Measurements from ENCODE around the gene PTPRK. TPM values are rescaled to one million over a fixed set of nuclear protein-coding genes. Genes with fewer than 3 reads are reported as not detected.
"Not testable (repeated sequence)": the region's sequence is repeated elsewhere in the genome, so short reads cannot be mapped to it uniquely, and the experiment has no call there.

The PTPRK gene
- polyA plus RNA-seq, 1 experiment: 37.8 TPM

GRCh38 chr6:128443553-128443952 is 76.8 kb downstream of the PTPRK start:
- CTCF ChIA-PET: no interaction called here
- POLR2A ChIA-PET: no interaction called here
- Histone ChIP-seq H3K27me3 (ENCODE audit: control insufficient read depth, insufficient read depth, low read length) (no peaks in the 10 kb centered on the region), H3K9me3 (ENCODE audit: control insufficient read depth, insufficient read depth, low read length) (no peaks in the 10 kb centered on the region), H3K4me3 (ENCODE audit: low read depth, low read length) (no peak overlapping the region), H3K27ac (ENCODE audit: low read depth, low read length) (no peak overlapping the region)
- no peak for TF ChIP-seq CTCF (IDR thresholded peaks at IDR 0.05; ENCODE audit: low read depth, low read length)
- no peak for DNase-seq (ENCODE audit: low read depth, low spot score)

DNA sequence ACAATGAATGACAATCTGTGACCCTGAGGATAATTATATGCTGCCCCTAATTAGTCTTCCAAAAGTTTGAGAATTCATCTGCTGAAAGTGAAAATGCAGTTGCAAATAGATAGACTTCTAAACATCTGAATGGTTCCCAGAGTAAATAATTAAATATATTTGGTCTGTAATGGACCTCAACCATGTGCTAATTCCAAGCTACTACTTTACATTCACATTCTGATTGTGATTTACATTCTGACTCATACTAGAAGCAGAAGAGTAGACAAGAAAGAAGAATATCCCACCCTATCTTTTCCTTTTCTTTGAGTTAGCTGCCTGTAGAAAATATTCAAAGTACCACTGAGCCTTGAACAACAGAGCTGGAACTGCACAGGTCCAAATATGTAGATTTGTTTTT is 80.8 kb downstream of the PTPRK start:
- ChIA-PET CTCF (no interaction called here), POLR2A (no interaction called here)
- no peaks in the 10 kb centered on the region for H3K27me3 ChIP-seq (ENCODE audit: control insufficient read depth, insufficient read depth, low read length)
- TF ChIP-seq CTCF (IDR thresholded peaks at IDR 0.05; ENCODE audit: low read depth, low read length): no peak
- no peak overlapping the region for H3K4me3 ChIP-seq (ENCODE audit: low read depth, low read length)
- no peaks in the 10 kb centered on the region for H3K9me3 ChIP-seq (ENCODE audit: control insufficient read depth, insufficient read depth, low read length)
- no peak for DNase-seq (ENCODE audit: low read depth, low spot score)
- H3K27ac ChIP-seq (ENCODE audit: low read depth, low read length): no peak overlapping the region

DNA sequence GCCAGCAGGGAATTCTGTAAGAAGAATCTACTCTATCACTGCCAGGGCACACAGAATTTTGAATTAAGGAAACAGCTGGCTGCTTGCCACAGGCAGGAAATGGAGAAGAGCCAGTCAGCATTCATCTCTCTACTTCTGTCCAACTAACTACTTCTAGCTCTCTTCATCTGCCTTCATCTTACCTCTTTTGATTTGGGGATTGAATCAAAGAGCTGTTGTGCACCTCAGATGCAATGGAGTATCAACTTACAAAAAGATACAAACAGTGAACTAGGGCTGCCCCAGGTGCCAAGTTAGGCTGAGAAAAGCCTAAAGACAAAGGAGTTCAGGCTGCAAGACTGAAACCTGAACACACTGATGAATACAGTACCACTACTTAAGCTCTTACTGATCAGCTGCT is 82.0 kb downstream of the PTPRK start:
- TF ChIP-seq CTCF (IDR thresholded peaks at IDR 0.05; ENCODE audit: low read depth, low read length): no peak
- CTCF ChIA-PET: no interaction called here
- Histone ChIP-seq H3K27me3 (ENCODE audit: control insufficient read depth, insufficient read depth, low read length) (no peaks in the 10 kb centered on the region), H3K27ac (ENCODE audit: low read depth, low read length) (no peak overlapping the region), H3K4me3 (ENCODE audit: low read depth, low read length) (no peak overlapping the region), H3K9me3 (ENCODE audit: control insufficient read depth, insufficient read depth, low read length) (no peaks in the 10 kb centered on the region)
- DNase-seq (ENCODE audit: low read depth, low spot score): no peak
- POLR2A ChIA-PET: no interaction called here

- TF ChIP-seq CTCF (IDR thresholded peaks at IDR 0.05; ENCODE audit: low read depth, low read length): no peak
- H3K27ac ChIP-seq (ENCODE audit: low read depth, low read length): no peak overlapping the region
- DNase-seq (ENCODE audit: low read depth, low spot score): no peak
- ChIA-PET CTCF (no interaction called here), POLR2A (no interaction called here)
- no peak overlapping the region for H3K4me3 ChIP-seq (ENCODE audit: low read depth, low read length)
- H3K27me3 ChIP-seq (ENCODE audit: control insufficient read depth, insufficient read depth, low read length): no peaks in the 10 kb centered on the region
- no peaks in the 10 kb centered on the region for H3K9me3 ChIP-seq (ENCODE audit: control insufficient read depth, insufficient read depth, low read length)
These were observed 82.7 kb downstream of the PTPRK start for GRCh38 chr6:128437685-128438084.

DNA sequence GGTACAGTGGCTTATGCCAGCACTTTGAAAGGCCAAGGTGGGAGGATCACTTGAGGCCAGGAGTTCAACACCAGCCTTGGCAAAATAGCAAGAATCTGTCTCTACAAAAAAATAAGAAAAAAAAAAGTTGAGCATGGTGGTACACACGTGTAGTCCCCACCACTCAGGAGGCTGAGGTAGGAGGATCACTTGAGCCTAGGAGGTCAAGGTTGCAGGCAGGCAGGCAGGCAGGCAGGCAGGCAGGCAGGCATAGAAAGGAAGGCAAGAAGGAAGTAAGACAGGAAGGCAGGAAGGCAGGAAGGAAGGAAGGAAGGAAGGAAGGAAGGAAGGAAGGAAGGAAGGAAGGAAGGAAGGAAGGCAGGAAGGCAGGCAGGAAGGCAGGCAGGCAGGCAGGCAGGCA is 85.6 kb downstream of the PTPRK start:
- CTCF ChIA-PET; DNase-seq (ENCODE audit: low read depth, low spot score); H3K27me3 ChIP-seq (ENCODE audit: control insufficient read depth, insufficient read depth, low read length); POLR2A ChIA-PET; H3K9me3 ChIP-seq (ENCODE audit: control insufficient read depth, insufficient read depth, low read length); H3K27ac ChIP-seq (ENCODE audit: low read depth, low read length); H3K4me3 ChIP-seq (ENCODE audit: low read depth, low read length): not testable (repeated sequence)

DNA sequence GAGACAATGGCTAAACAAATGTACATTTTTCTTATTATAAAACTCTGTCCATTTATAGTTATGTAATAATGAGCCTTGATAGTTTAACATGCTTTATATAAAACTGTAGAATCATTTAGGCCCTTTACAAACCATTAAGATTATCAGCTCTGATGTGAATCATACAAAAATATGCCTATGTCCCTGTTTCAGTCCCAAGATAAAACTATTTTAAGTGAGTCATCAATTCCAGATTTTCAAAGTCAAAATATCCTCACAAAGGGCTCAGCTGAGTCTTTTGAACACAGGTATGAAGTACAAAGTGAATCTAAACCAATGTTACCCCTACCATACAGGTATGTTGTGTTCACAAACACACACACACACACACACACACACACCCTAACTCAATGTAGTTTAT is 88.0 kb downstream of the PTPRK start:
- Histone ChIP-seq H3K4me3 (ENCODE audit: low read depth, low read length) (no peak overlapping the region), H3K27ac (ENCODE audit: low read depth, low read length) (no peak overlapping the region), H3K9me3 (ENCODE audit: control insufficient read depth, insufficient read depth, low read length) (no peaks in the 10 kb centered on the region), H3K27me3 (ENCODE audit: control insufficient read depth, insufficient read depth, low read length) (no peaks in the 10 kb centered on the region)
- no peak for DNase-seq (ENCODE audit: low read depth, low spot score)
- no peak for TF ChIP-seq CTCF (IDR thresholded peaks at IDR 0.05; ENCODE audit: low read depth, low read length)
- POLR2A ChIA-PET: no interaction called here
- CTCF ChIA-PET: no interaction called here
